EL (cell line): ENCODE data around the gene ALMS1.
"Not testable (repeated sequence)": the region's sequence is repeated elsewhere in the genome, so short reads cannot be mapped to it uniquely, and the experiment has no call there.

Experiments used
- DNase-seq: peaks from one replicate; pipeline ENCODE4 v3.0.0-alpha.2; 2016

Gene ALMS1

GRCh38 chr2:73385504-73386341 lies at the start of gene ALMS1:
ALMS1 (plus strand) TSS chr2:73385836; CDS start chr2:73385869, 33 bp downstream.
- DNase-seq = peak; percentile 91

GRCh38 chr2:73337828-73338227 lies 47.8 kb upstream of the ALMS1 start:
- no peak for DNase-seq

GRCh38 chr2:73339201-73339600 lies 46.4 kb upstream of the ALMS1 start:
- no peak for DNase-seq

GRCh38 chr2:73341039-73341438 lies 44.6 kb upstream of the ALMS1 start:
- DNase-seq = no peak

GRCh38 chr2:73343992-73344391 lies 41.6 kb upstream of the ALMS1 start:
- no peak for DNase-seq

- not testable (repeated sequence) for DNase-seq
These were observed 40.9 kb upstream of the ALMS1 start for GRCh38 chr2:73344747-73345146.

GRCh38 chr2:73350035-73350691 lies 35.5 kb upstream of the ALMS1 start:
- DNase-seq = no peak

- DNase-seq = no peak
These were observed 29.5 kb upstream of the ALMS1 start for GRCh38 chr2:73356097-73356496.

- no peak for DNase-seq
These were observed 25.5 kb upstream of the ALMS1 start for GRCh38 chr2:73359915-73360697.

- DNase-seq = no peak
These were observed 19.6 kb upstream of the ALMS1 start for GRCh38 chr2:73366060-73366459.

- no peak for DNase-seq
These were observed 16.9 kb upstream of the ALMS1 start for GRCh38 chr2:73368781-73369180.

- no peak for DNase-seq
These were observed 15.3 kb upstream of the ALMS1 start for GRCh38 chr2:73370348-73370747.

GRCh38 chr2:73373344-73373743 lies 12.3 kb upstream of the ALMS1 start:
- DNase-seq = no peak

- DNase-seq = no peak
These were observed 11.4 kb upstream of the ALMS1 start for GRCh38 chr2:73374269-73374668.

- DNase-seq = no peak
These were observed 9.0 kb upstream of the ALMS1 start for GRCh38 chr2:73376681-73377080.

- DNase-seq = no peak
These were observed 2.6 kb upstream of the ALMS1 start for GRCh38 chr2:73383036-73383435.

- DNase-seq = peak; percentile 1
These were observed 523 bp upstream of the ALMS1 start for GRCh38 chr2:73385123-73385503.

GRCh38 chr2:73386342-73386868 lies 769 bp downstream of the ALMS1 start:
- DNase-seq = no peak

- peak; percentile 1 for DNase-seq
These were observed 1.4 kb downstream of the ALMS1 start for GRCh38 chr2:73386894-73387636.

- no peak for DNase-seq
These were observed 16.9 kb downstream of the ALMS1 start for GRCh38 chr2:73402386-73403103.

- no peak for DNase-seq
These were observed 17.6 kb downstream of the ALMS1 start for GRCh38 chr2:73403237-73403636.

- DNase-seq = no peak
These were observed 18.8 kb downstream of the ALMS1 start for GRCh38 chr2:73404409-73404808.
